ACC112 (cell line): Measurements from ENCODE around the gene KLHDC9.

Experiments used
- H2AFZ ChIP-seq: fragments of 200-600 bp; sonication (generic); one replicate; pipeline ENCODE4 v1.6.0; 2017; ENCODE audit warnings: antibody characterized with exemption, low read length; ENCODE audit not compliant: unreplicated experiment
- H3K27ac ChIP-seq: fragments of 200-600 bp; sonication (generic); 2 replicates; pipeline ENCODE4 v1.5.1; 2014; ENCODE audit warnings: low read depth, mild to moderate bottlenecking, antibody characterized with exemption, low read length, moderate library complexity
- H3K27me3 ChIP-seq: fragments of 200-600 bp; sonication (generic); 2 replicates; pipeline ENCODE4 v1.6.1; 2014; ENCODE audit warnings: mild to moderate bottlenecking, antibody characterized with exemption, low read length, moderate library complexity, mixed read lengths; ENCODE audit not compliant: insufficient read depth
- H3K36me3 ChIP-seq: fragments of 200-600 bp; sonication (generic); 2 replicates; pipeline ENCODE4 v1.6.1; 2016; ENCODE audit warnings: mild to moderate bottlenecking, antibody characterized with exemption, low read length, moderate library complexity, mixed read lengths; ENCODE audit not compliant: insufficient read depth
- H3K4me1 ChIP-seq: fragments of 200-600 bp; sonication (generic); one replicate; pipeline ENCODE4 v1.6.1; 2016; ENCODE audit warnings: low read length, mixed read lengths; ENCODE audit not compliant: insufficient read depth, unreplicated experiment, control insufficient read depth
- H3K4me3 ChIP-seq: fragments of 200-600 bp; sonication (generic); 2 replicates; pipeline ENCODE4 v1.5.1; 2014; ENCODE audit warnings: mild to moderate bottlenecking, low read depth, low read length
- H3K79me2 ChIP-seq: fragments of 200-600 bp; sonication (generic); one replicate; pipeline ENCODE4 v1.6.0; 2016; ENCODE audit warnings: low read length; ENCODE audit not compliant: control insufficient read depth, unreplicated experiment, insufficient read depth

KLHDC9 gene

DNA sequence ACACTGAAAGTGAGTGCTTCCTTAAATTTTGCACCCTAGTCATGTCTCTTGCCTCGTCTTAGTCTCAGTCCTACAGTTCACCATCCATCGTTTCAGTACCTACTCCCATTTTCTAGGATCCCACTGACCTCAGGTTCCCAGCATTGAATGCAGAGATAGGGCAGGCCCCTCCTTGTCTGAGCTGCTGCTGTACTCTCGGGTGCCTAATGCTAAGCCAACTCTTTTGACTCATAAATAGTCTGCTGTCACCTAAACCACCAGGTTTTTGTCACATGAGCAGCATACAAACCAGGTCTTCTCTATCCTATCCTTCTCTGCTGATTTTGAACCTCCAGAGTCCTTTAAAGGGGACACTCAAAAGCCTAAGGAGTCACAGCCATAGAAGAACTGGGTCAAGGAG, 31.5 kb upstream of the KLHDC9 start:
- H3K27ac ChIP-seq = no peak overlapping the region
- H3K27me3 ChIP-seq = 0 out of 2 replicates have a peak, but pooled peaks cover 3% of the 10 kb centered on the region
- no peaks in the 10 kb centered on the region for H3K4me1 ChIP-seq
- H3K4me3 ChIP-seq = no peak overlapping the region
- H3K36me3 ChIP-seq = no peaks in the 10 kb centered on the region
- H3K79me2 ChIP-seq = no peaks in the 10 kb centered on the region
- no peak overlapping the region for H2AFZ ChIP-seq

DNA sequence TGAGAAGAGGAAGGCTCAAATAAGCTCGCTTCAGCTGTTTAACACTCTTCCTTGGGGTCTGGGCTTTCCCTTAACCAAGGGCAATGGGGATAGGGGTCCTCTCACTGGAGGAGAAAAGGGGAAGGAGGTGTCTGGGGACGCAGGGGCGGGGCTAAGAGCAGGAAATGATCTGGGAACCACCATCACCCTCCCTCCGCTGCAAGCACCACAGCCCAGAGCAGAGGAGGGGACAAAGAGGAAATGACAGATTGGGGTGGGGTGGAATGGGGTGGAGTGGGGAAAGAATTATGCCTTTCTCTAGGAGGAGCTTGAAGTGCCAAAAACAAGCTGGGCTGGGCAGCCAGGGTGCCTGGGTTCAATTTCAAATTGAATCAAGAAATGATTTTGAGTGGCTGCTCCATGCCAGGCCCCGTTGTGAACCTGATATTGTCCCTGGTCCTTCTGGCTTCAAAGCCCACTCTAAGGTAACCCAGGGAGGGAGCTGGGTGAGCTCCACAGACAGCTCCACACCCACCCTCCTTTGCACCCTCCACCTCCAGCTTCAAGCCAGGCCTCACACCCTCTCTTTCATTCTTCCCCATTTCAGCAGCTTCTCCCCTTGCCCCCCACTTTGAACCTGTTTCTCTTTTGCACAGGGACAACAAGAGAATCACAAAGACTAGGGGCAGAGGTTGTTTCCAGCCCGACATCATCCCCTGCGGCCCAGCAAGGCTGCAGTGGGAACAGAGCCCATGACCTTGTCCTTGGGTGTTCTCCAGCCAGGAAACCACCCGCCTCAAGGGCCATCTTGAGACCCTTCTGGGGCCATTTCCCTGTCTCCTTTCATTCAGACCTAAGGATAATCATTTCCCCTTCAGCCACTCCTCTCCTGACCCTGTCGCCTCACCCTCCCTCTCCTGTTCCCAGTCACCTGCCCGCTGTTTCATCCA, 29.6 kb upstream of the KLHDC9 start:
- no peak overlapping the region for H3K27ac ChIP-seq
- 0 out of 2 replicates have a peak, but pooled peaks cover 3% of the 10 kb centered on the region for H3K27me3 ChIP-seq
- no peak overlapping the region for H2AFZ ChIP-seq
- no peaks in the 10 kb centered on the region for H3K36me3 ChIP-seq
- no peaks in the 10 kb centered on the region for H3K79me2 ChIP-seq
- no peaks in the 10 kb centered on the region for H3K4me1 ChIP-seq
- no peak overlapping the region for H3K4me3 ChIP-seq

DNA sequence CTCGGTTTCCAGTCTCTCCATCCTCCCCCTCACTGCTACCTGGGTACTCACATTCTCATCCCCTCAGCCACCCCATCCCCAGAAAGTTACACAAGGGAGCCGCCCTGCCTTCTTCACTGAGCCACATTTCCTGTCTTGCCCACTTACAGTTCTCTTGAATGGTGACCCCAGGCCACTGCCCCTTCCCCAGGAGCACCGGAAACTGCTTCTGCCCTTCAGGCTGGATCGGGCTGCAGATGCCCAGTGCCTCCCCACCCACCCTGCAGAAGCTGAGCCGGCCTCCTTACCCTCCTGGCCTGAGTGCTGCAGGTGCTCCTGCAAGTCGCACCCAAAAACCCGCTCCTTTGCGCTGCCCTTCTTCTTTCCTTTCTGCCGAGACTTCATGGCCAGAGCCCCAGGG, 28.9 kb upstream of the KLHDC9 start:
- H3K27me3 ChIP-seq = no peaks in the 10 kb centered on the region
- H3K79me2 ChIP-seq = no peaks in the 10 kb centered on the region
- no peaks in the 10 kb centered on the region for H3K4me1 ChIP-seq
- H3K27ac ChIP-seq = no peak overlapping the region
- H3K4me3 ChIP-seq = no peak overlapping the region
- no peak overlapping the region for H2AFZ ChIP-seq
- no peaks in the 10 kb centered on the region for H3K36me3 ChIP-seq

DNA sequence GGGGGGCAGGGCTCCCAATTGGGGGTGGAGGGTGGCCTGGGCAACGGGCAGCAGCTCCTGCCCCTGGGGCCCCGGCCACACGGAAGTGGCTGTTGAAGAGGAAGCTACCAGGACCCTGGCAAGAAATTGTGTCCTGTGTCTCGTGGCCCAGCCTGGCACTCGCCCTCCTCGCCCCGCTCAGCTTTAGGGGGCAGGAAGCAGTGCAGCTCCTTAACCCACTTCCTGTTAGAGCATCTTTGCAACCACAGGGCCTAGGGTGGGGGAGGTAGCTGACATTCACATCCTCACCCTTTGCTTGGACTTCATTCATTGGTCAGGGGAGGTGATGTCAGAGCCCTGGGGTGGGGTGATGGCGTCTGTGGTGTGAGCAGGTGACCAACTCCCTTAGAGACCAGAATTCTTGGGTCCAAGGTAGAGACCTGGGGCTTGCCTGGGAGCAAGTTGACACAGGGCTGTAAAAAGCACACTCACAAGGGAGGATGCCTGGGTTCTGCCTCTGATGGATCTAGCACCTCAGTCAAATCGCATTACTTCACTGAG, 28.4 kb upstream of the KLHDC9 start, which contains the start of gene ARHGAP30:
Gene ARHGAP30, minus strand, starts transcription at position 161 of the 540 bp plus-strand sequence. CDS start 267 bp downstream, outside the sequence.
- Histone ChIP-seq H3K27me3 (no peaks in the 10 kb centered on the region), H3K4me1 (no peaks in the 10 kb centered on the region), H2AFZ (no peak within 1 kb of the TSS), H3K4me3 (no peak within 1 kb of the TSS), H3K27ac (no peak within 1 kb of the TSS), H3K36me3 (no peaks in the 10 kb centered on the region), H3K79me2 (no peaks in the 10 kb centered on the region)

DNA sequence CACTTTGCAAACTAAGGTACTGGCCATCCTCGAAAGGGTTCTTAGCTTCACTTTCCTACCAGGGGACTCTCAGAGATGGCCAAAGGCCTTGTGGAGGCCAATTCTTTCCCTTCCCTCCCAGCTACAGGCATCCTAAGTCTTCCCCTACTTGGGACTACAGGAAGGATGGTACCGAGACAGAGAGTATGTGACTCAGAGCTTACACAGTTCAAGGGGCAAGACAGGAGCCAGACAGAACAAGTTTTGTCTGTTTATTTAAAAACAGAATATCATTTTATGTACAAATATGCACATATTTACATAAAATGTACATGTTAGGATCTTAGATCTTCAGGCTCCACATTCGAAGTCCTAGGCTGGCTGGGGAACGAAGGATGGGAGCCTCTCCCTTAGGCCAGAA, 27.4 kb upstream of the KLHDC9 start:
- no peak overlapping the region for H3K4me3 ChIP-seq
- H3K79me2 ChIP-seq = no peaks in the 10 kb centered on the region
- no peak overlapping the region for H2AFZ ChIP-seq
- no peaks in the 10 kb centered on the region for H3K4me1 ChIP-seq
- no peaks in the 10 kb centered on the region for H3K36me3 ChIP-seq
- no peaks in the 10 kb centered on the region for H3K27me3 ChIP-seq
- H3K27ac ChIP-seq = no peak overlapping the region

DNA sequence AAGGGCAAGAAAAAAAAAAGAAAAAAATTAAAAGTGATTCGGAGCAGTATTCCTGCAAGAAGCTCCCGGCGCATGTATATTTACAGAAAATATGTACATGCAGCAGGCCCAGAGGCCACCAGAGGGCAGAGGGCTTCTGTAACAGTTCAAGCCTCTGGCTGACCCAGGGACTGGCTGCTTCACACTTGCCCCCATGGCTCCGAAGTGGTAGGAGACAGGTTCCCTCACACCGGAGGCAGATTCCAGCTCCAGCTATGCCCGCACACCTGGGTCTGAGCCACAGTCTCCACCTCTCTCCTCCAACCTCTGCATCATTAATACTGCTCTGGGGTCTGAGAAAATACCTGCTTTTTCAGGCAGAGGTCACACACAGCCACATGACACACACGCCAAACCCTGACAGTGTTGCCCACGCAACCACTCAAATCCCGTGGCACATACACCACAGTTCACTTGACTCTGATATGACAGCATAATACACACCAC, 26.2 kb upstream of the KLHDC9 start:
- no peak overlapping the region for H2AFZ ChIP-seq
- H3K27me3 ChIP-seq = no peaks in the 10 kb centered on the region
- no peak overlapping the region for H3K4me3 ChIP-seq
- no peaks in the 10 kb centered on the region for H3K79me2 ChIP-seq
- no peaks in the 10 kb centered on the region for H3K4me1 ChIP-seq
- no peak overlapping the region for H3K27ac ChIP-seq
- H3K36me3 ChIP-seq = no peaks in the 10 kb centered on the region

DNA sequence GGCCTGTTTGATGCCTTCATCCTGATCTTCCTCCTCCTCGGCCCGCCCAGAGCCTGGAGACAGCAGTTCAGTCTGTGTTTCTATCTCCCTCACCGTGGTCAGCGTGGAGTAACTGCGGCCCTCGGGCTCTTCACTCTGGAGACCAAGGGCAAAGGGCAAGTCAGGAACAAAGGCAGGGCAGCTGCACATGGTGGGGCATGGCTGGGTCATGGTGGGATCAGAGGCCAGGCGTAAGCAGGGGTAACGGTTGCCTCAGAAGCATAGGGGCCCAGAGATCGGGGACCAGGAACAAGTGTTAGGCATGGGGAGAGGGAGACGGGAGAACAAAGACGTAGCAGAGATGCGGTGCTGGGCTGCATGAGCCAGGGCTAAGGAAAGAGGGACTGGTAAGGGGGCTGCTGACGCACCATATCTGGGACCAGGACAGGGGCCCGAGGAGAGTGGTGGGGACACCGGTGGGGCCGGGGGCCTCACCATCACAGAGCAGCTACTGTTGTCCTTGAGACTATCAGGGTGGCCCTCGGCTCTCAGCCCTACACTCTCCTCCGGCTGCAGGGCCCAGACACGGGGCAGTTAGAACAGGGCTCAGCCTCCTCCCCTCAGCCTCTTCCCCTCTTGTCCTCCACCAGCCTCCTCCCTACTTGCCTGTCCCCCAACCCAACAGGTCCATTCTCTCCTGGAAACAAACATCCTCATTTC, 25.3 kb upstream of the KLHDC9 start:
- Histone ChIP-seq H2AFZ (no peak overlapping the region), H3K36me3 (no peaks in the 10 kb centered on the region)

DNA sequence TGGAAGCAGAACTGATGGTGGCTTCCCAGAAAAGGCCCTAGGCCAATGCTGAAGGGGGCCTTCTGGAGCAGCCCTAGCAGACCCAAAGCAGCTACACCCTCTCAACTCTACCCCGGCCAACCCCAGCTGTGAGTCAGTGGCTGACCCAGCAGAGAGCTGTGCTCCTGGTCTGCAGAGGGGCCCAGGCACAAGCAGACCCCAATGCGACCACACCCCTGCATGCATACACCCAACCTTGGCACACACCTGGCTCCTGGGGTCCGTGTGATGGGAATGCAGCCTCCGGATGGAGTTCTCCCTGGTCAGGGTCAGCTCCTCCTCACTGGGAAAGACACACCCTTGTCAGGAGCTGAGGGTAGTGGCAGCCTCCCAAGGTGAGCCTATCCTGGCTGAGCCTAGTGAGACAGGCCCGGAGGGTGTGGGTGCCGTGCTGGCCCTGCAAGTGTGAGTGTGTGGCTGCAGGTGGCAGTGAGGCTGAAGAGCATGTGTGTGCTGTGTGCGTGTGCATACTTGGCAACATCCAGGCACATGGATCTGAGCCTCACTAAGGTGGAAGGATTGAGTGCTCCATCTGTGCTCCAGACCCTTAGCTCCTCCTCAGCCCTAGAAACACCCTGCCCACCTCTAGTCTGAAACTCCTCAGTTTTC, 24.6 kb upstream of the KLHDC9 start:
- no peaks in the 10 kb centered on the region for H3K79me2 ChIP-seq
- H3K36me3 ChIP-seq = no peaks in the 10 kb centered on the region
- H3K4me1 ChIP-seq = no peaks in the 10 kb centered on the region
- H2AFZ ChIP-seq = no peak overlapping the region
- H3K27ac ChIP-seq = no peak overlapping the region
- H3K4me3 ChIP-seq = no peak overlapping the region
- H3K27me3 ChIP-seq = no peaks in the 10 kb centered on the region

More for the DNA sequence above, 25.3 kb upstream of the KLHDC9 start:
- H3K4me3 ChIP-seq = no peak overlapping the region
- no peaks in the 10 kb centered on the region for H3K27me3 ChIP-seq
- H3K27ac ChIP-seq = no peak overlapping the region
- no peaks in the 10 kb centered on the region for H3K79me2 ChIP-seq
- no peaks in the 10 kb centered on the region for H3K4me1 ChIP-seq

DNA sequence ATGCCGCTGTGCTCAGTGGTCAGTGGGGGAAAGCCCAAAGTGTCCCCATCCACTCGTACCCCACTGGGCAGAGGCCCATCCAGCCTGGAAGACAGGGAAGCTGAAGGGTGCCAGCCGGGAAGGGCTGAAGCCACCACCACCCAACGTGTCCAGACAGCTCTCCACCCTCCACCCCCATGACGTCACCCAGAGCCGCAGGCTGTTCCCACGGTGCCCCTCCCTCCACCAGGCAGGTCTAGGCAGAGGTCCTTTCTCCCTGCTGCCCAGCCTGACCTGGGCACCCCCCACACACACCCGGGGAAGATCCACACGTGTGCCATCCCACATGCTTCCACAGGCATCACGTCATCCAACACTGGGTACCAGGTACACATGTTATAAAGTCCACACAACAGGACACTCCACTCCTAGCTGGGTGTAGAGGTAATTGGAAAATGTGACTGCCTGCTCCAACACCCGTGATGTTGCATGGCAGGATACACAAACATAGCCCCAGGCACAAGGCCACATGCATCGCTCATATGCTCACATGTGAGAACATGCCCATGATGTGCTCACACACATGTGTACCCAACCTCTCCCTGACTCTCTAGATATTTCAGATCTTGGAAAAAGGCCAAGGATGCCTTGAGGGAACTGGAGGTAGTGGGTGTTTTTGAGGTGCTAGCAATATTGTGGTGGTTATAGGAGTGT, 23.3 kb upstream of the KLHDC9 start:
- H2AFZ ChIP-seq = no peak overlapping the region
- H3K79me2 ChIP-seq = no peaks in the 10 kb centered on the region
- no peaks in the 10 kb centered on the region for H3K27me3 ChIP-seq
- H3K36me3 ChIP-seq = no peaks in the 10 kb centered on the region
- H3K4me3 ChIP-seq = no peak overlapping the region
- no peaks in the 10 kb centered on the region for H3K4me1 ChIP-seq
- H3K27ac ChIP-seq = no peak overlapping the region

DNA sequence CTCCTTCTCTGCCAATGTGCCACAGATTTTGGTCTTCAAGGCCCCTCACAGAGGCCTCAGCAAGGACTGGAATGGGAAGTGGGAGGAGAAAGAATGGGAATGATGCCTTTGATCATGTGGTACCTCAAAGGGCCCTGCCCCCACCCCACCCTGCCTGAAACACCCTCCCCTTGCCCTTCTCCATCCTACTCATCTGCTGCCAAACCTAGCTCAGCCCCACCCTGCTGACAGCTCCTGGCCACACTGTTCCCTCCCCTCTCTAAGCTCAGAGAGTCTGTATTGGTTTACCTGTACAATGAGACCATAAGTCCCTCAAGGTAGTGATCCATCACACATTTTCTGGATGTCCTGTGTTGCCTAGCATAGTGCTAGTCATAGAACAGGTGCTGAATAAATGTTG, 21.8 kb upstream of the KLHDC9 start:
- Histone ChIP-seq H3K36me3 (no peaks in the 10 kb centered on the region), H3K27ac (no peak overlapping the region), H3K4me1 (peaks cover 9% of the 10 kb centered on the region), H2AFZ (no peak overlapping the region), H3K4me3 (no peak overlapping the region), H3K27me3 (no peaks in the 10 kb centered on the region), H3K79me2 (no peaks in the 10 kb centered on the region)
